Posterior vena cava (tissue), 2 donors: ENCODE data around the gene AGER. TPM values are rescaled to one million over a fixed set of nuclear protein-coding genes. Genes with fewer than 3 reads are reported as not detected.

Experiments used
- DNase-seq: peaks from one replicate; pipeline ENCODE4 v3.0.0-alpha.2; 2020; ENCODE audit warnings: low spot score
- intact Hi-C, 2 donors: fragments of 100-400 bp; cut with DNase I; formaldehyde crosslinking; loops; one replicate each; pipeline versions ENCODE4 v1.14.1 to v1.14.2; 2022 to 2023
- total RNA-seq, 2 donors: library from RNA; stranded (reverse); fragmentation: NEBNext Ultra II Directional; extraction: Animal tissue kit (Norgen Biotek cat#: 25700); gene quantifications; one replicate each; pipeline ENCODE4 v1.2.1, GENCODE V29; 2021
- donor health status: DM: yes; HTN: yes; CAD: no.
- donor health status: DM: yes; HTN: yes; CAD: no.

Gene AGER
- total RNA-seq, 2 donors from 2014 or later, result 4.6 to 7.3 TPM

- intact Hi-C loops, result no loop called here
- DNase-seq, result peak; percentile 78
Measured at GRCh38 chr6:32202186-32202585, 18.1 kb upstream of the AGER start.

- intact Hi-C loops, result no loop called here
- DNase-seq, result peak; percentile 61
Measured at GRCh38 chr6:32200711-32201475, 16.8 kb upstream of the AGER start.

- intact Hi-C loops, result no loop called here
- peak; percentile 68 for DNase-seq
Measured at GRCh38 chr6:32198866-32199265, 14.8 kb upstream of the AGER start.

GRCh38 chr6:32198345-32198696, 14.3 kb upstream of the AGER start:
- DNase-seq, result peak; percentile 41
- intact Hi-C loops, result no loop called here

- intact Hi-C loops, result no loop called here
- DNase-seq, result peak; percentile 86
Measured at GRCh38 chr6:32196682-32197616, 12.9 kb upstream of the AGER start.

GRCh38 chr6:32195902-32196681, 12.0 kb upstream of the AGER start:
- intact Hi-C loops, result no loop called here

GRCh38 chr6:32195652-32195901, 11.5 kb upstream of the AGER start:
- intact Hi-C loops, result no loop called here
- DNase-seq, result peak; percentile 100

More at GRCh38 chr6:32195902-32196681, 12.0 kb upstream of the AGER start:
- peak; percentile 97 for DNase-seq

GRCh38 chr6:32194825-32195651, 11.0 kb upstream of the AGER start:
- peak; percentile 76 for DNase-seq
- intact Hi-C loops, result loop anchor here in 1 of 2 donors (5.0 kb wide), 1 partner anchor 78 kb away; no protein-coding TSS in a partner anchor

GRCh38 chr6:32194388-32194787, 10.3 kb upstream of the AGER start:
- DNase-seq, result peak; percentile 73
- intact Hi-C loops, result loop anchor here in 1 of 2 donors (5.0 kb wide), 1 partner anchor 77 kb away; no protein-coding TSS in a partner anchor

GRCh38 chr6:32193096-32193495, 9.0 kb upstream of the AGER start:
- intact Hi-C loops, result loop anchor here in 1 of 2 donors (5.0 kb wide), 1 partner anchor 76 kb away; no protein-coding TSS in a partner anchor
- peak; percentile 20 for DNase-seq

- intact Hi-C loops, result loop anchor here in 1 of 2 donors (5.0 kb wide), 1 partner anchor 75 kb away; no protein-coding TSS in a partner anchor
- peak; percentile 91 for DNase-seq
Measured at GRCh38 chr6:32192608-32193039, 8.6 kb upstream of the AGER start, which contains the start of gene GPSM3. TSS of gene GPSM3 (minus strand) at chr6:32192643. CDS start at chr6:32192513, 130 bp downstream.

- intact Hi-C loops, result loop anchor here in 1 of 2 donors (5.0 kb wide), 1 partner anchor 75 kb away; no protein-coding TSS in a partner anchor
- peak; percentile 82 for DNase-seq
Measured at GRCh38 chr6:32191696-32192607, 7.9 kb upstream of the AGER start.

- intact Hi-C loops, result loop anchor here in 1 of 2 donors (5.0 kb wide), 1 partner anchor 74 kb away; no protein-coding TSS in a partner anchor
- DNase-seq, result peak; percentile 83
Measured at GRCh38 chr6:32190911-32191677, 7.0 kb upstream of the AGER start.

GRCh38 chr6:32190054-32190851, 6.2 kb upstream of the AGER start, which contains the start of gene PBX2:
TSS of gene PBX2 (minus strand) at chr6:32190202. CDS start at chr6:32189915, 287 bp downstream.
- intact Hi-C loops, result loop anchor here in 1 of 2 donors (5.0 kb wide), 1 partner anchor 73 kb away; no protein-coding TSS in a partner anchor
- DNase-seq, result peak; percentile 97

- intact Hi-C loops, result loop anchor here in 1 of 2 donors (5.0 kb wide), 1 partner anchor 72 kb away; no protein-coding TSS in a partner anchor
- peak; percentile 79 for DNase-seq
Measured at GRCh38 chr6:32189742-32190053, 5.6 kb upstream of the AGER start.
